Activated CD4-positive, alpha-beta T cell treated with anti-CD3 and anti-CD28 coated beads for 36 hours (primary cell): ENCODE results near the gene ROS1. TPM values are rescaled to one million over a fixed set of nuclear protein-coding genes. Genes with fewer than 3 reads are reported as not detected.

Source experiments
- ATAC-seq: fragments of 200-7000 bp; cut with Tn5 transposase; one replicate; pipeline ENCODE4 v1.10.0; 2021; ENCODE audit warnings: mild to moderate bottlenecking, moderate library complexity
- CTCF ChIA-PET: fragments of 350-600 bp; sonication (Branson Sonifier 250); formaldehyde crosslinking; loops from one replicate; lab custom pipeline; 2021; ENCODE audit warnings: antibody characterized with exemption; lab: Charles Lee
- POLR2A ChIA-PET: fragments of 350-600 bp; sonication (Branson Sonifier 250); formaldehyde crosslinking; loops from one replicate; lab custom pipeline; 2021; ENCODE audit warnings: antibody characterized with exemption, inconsistent platforms; lab: Charles Lee
- DNase-seq: peaks from one replicate; pipeline ENCODE4 v3.0.0-alpha.2; 2020
- H3K27ac Mint-ChIP-seq: one replicate; pipeline ENCODE4 v1.8.0; 2021; ENCODE audit warnings: mixed read lengths
- H3K27me3 Mint-ChIP-seq: one replicate; pipeline ENCODE4 v1.8.0; 2021; ENCODE audit warnings: mixed read lengths
- H3K36me3 Mint-ChIP-seq: one replicate; pipeline ENCODE4 v1.8.0; 2021; ENCODE audit warnings: low read depth, mixed read lengths
- H3K4me1 Mint-ChIP-seq: one replicate; pipeline ENCODE4 v1.8.0; 2021; ENCODE audit warnings: mixed read lengths
- H3K4me3 Mint-ChIP-seq: one replicate; pipeline ENCODE4 v1.8.0; 2021; ENCODE audit warnings: mild to moderate bottlenecking, moderate library complexity, mixed read lengths
- H3K9me3 Mint-ChIP-seq: one replicate; pipeline ENCODE4 v1.8.0; 2021; ENCODE audit warnings: low read depth, mixed read lengths
- intact Hi-C, 2 experiments: fragments of 100-400 bp; cut with DNase I in 1 of 2; cut with micrococcal nuclease in 1 of 2; formaldehyde crosslinking; loops; one replicate each; pipeline versions ENCODE4 v1.14.2 to v1.15.1; 2022 to 2024; cut with DNase I, micrococcal nuclease
- total RNA-seq, 2 experiments: library from RNA; stranded (reverse); gene quantifications; one replicate each; pipeline ENCODE4 v1.2.3, GENCODE V29; 2021

The ROS1 gene
- total RNA-seq, 2 experiments from 2014 or later: not detected

- no peaks in the 10 kb centered on the region for H3K36me3 Mint-ChIP-seq
- ATAC-seq (no peak), DNase-seq (no peak)
- CTCF ChIA-PET: interaction anchor here (1.5 kb wide), 1 partner anchor 10 kb away, joined by 6 read pairs; no protein-coding TSS in a partner anchor
- H3K4me1 Mint-ChIP-seq: no peaks in the 10 kb centered on the region
- intact Hi-C loops: loop anchor here in 1 of 2 experiments (5.0 kb wide), 1 partner anchor 157 kb away; no protein-coding TSS in a partner anchor
- POLR2A ChIA-PET: no interaction called here
- no peak overlapping the region for H3K4me3 Mint-ChIP-seq
- H3K27me3 Mint-ChIP-seq: no peaks in the 10 kb centered on the region
- no peaks in the 10 kb centered on the region for H3K9me3 Mint-ChIP-seq
- H3K27ac Mint-ChIP-seq: no peak overlapping the region
These were observed 25.8 kb downstream of the ROS1 start for GRCh38 chr6:117399924-117400323.

DNA sequence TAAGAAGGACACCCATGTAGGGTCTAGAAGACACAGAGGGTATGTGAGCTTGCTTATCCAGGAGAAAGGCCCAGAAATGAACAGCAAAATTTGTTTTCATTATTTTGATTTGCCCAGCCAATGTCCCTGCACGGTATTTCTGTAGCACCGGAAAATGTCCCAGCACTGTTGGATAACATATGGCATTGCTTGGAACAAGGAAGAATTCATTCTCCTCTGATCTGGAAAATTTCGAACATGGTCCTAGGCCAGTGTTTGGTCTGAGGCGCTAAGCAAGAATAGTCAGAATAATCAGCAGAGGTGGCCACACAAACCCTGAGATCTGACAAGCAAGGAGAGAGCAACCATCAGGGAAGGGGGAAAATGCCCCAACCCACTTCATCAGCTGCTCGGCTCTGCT, 26.6 kb downstream of the ROS1 start:
- ATAC-seq (no peak), DNase-seq (no peak)
- Mint-ChIP-seq H3K4me3 (no peak overlapping the region), H3K4me1 (no peaks in the 10 kb centered on the region), H3K27me3 (no peaks in the 10 kb centered on the region), H3K9me3 (no peaks in the 10 kb centered on the region), H3K27ac (no peak overlapping the region), H3K36me3 (no peaks in the 10 kb centered on the region)
- CTCF ChIA-PET: interaction anchor here (0.8 to 1.5 kb wide), 2 partner anchors 11 to 50 kb away, joined by 3 to 6 read pairs; no protein-coding TSS in a partner anchor
- intact Hi-C loops: no loop called here
- POLR2A ChIA-PET: no interaction called here

DNA sequence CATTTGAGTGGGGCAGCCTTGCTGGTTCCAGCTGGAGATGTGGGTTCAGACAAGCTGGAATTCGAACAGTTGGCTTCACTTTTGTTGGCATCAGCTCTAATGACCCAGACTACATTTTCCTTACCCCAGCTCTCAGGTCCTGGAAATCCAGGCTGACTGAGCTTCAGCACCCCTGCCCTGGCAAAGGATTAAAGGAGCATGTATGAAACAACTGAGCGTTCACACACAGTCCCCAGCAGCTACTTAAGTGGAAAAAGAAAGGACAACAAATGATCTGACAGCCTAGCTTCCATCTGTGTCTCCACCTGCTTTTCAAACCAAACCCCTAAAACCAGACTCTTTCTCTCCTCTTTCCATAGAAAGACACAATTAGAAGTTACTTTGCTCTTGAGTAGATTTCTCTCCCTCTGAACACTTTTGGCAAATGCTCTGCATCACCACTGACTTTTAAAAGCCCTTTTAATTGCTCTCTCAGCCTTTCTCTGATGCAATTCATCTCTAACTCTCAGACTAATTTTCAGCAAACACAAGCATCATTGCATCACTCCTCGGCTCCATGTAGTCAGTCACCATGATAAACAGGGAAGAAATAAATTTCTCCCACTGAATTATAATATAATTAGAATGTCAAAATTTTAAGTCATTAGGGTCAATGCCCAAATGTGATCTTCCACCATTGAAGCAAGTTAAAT, 28.1 kb downstream of the ROS1 start:
- DNase-seq: no peak
- peaks cover under 1% of the 10 kb centered on the region for H3K27me3 Mint-ChIP-seq
- H3K4me1 Mint-ChIP-seq: no peaks in the 10 kb centered on the region
- intact Hi-C loops: no loop called here
- H3K36me3 Mint-ChIP-seq: no peaks in the 10 kb centered on the region
- no peaks in the 10 kb centered on the region for H3K9me3 Mint-ChIP-seq
- H3K27ac Mint-ChIP-seq: no peak overlapping the region
- ChIA-PET POLR2A (no interaction called here), CTCF (no interaction called here)
- no peak for ATAC-seq
- no peak overlapping the region for H3K4me3 Mint-ChIP-seq

DNA sequence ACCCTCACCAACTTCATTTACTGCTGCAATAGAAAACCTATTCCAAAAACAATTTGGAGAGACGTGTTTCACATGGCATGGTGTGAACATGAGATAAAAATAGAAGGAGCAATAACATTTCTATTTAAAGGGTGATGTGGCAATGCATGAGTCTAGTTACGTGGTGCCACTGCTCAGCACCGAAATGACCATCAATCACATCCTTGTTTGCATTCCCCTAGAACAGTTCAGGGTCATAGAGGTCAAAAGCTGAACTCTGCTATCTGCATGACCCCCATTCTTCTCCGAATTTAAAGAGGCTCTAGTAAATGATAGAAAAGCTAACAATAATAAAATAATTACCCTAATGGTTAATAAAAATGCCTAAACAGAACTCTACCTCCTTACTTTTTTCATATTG, 29.5 kb downstream of the ROS1 start:
- DNase-seq (no peak), ATAC-seq (no peak)
- Mint-ChIP-seq H3K4me3 (no peak overlapping the region), H3K27me3 (peaks cover 2% of the 10 kb centered on the region), H3K9me3 (no peaks in the 10 kb centered on the region), H3K4me1 (no peaks in the 10 kb centered on the region), H3K27ac (no peak overlapping the region), H3K36me3 (no peaks in the 10 kb centered on the region)
- ChIA-PET POLR2A (no interaction called here), CTCF (no interaction called here)
- intact Hi-C loops: no loop called here

- no peaks in the 10 kb centered on the region for H3K9me3 Mint-ChIP-seq
- POLR2A ChIA-PET: no interaction called here
- intact Hi-C loops: no loop called here
- ATAC-seq: no peak
- H3K4me1 Mint-ChIP-seq: no peaks in the 10 kb centered on the region
- DNase-seq: no peak
- H3K27me3 Mint-ChIP-seq: peaks cover 2% of the 10 kb centered on the region
- no peaks in the 10 kb centered on the region for H3K36me3 Mint-ChIP-seq
- CTCF ChIA-PET: no interaction called here
- no peak overlapping the region for H3K4me3 Mint-ChIP-seq
- H3K27ac Mint-ChIP-seq: no peak overlapping the region
These were observed 30.6 kb downstream of the ROS1 start for GRCh38 chr6:117395164-117395563.

DNA sequence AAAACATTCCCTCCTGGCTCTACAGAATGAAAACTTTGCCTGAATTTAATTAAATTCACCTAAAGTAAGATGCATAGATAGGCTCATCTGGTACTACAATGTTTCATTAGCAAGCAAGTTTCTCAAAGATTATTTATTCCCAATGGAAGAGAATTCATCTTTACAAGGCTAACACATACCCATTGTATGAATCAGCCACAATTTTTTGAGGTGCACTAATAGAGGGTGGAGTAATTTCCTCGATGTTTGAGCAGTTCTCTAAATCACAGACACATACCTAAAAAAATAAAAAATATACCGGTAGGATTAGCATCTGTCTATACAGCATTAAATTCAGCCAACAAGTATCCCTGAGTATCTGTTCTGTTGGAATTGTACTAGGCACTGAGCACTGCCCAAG, 32.7 kb downstream of the ROS1 start:
- CTCF ChIA-PET: no interaction called here
- Mint-ChIP-seq H3K27me3 (peaks cover 2% of the 10 kb centered on the region), H3K9me3 (no peaks in the 10 kb centered on the region), H3K27ac (no peak overlapping the region), H3K4me3 (no peak overlapping the region), H3K36me3 (no peaks in the 10 kb centered on the region), H3K4me1 (no peaks in the 10 kb centered on the region)
- no peak for ATAC-seq
- POLR2A ChIA-PET: no interaction called here
- DNase-seq: no peak
- intact Hi-C loops: no loop called here

GRCh38 chr6:117391874-117392583, 33.7 kb downstream of the ROS1 start:
- intact Hi-C loops: no loop called here
- no peaks in the 10 kb centered on the region for H3K9me3 Mint-ChIP-seq
- DNase-seq: no peak
- H3K27ac Mint-ChIP-seq: no peak overlapping the region
- peaks cover 2% of the 10 kb centered on the region for H3K27me3 Mint-ChIP-seq
- H3K4me3 Mint-ChIP-seq: no peak overlapping the region
- POLR2A ChIA-PET: no interaction called here
- H3K4me1 Mint-ChIP-seq: no peaks in the 10 kb centered on the region
- H3K36me3 Mint-ChIP-seq: no peaks in the 10 kb centered on the region
- CTCF ChIA-PET: interaction anchor here (0.6 kb wide), 1 partner anchor 9 kb away, joined by 3 read pairs; no protein-coding TSS in a partner anchor
- ATAC-seq: no peak

GRCh38 chr6:117389227-117390057, 36.3 kb downstream of the ROS1 start:
- ChIA-PET CTCF (interaction anchor here (0.6 to 0.7 kb wide), 2 partner anchors 167 to 730 kb away, joined by 3 read pairs; no protein-coding TSS in a partner anchor), POLR2A (no interaction called here)
- H3K9me3 Mint-ChIP-seq: no peaks in the 10 kb centered on the region

DNA sequence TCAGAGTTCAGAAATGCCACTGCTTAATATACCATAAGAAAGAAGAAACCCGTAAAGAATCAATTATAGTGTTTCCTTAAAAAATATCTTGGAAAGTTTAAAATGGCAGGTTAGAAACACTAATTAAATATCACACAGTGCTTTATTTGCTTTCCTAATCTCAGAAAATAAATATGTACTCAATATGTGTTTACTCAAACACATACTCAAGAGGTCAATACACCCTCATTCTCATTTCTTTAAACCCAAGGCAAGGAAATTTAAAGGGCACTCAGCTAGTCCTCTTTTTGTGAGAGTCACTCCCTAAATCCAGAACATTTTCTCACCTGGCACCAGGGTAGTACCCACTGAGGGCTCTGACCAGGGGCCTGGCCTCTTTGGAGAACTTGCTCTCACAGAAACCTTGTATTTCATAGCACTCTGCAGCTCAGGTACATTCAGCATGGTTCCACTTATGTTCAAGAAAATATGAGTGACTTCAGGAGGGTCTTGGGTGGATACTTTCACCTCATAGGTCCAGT, 38.2 kb downstream of the ROS1 start:
- Mint-ChIP-seq H3K27me3 (peaks cover 2% of the 10 kb centered on the region), H3K4me3 (no peak overlapping the region), H3K4me1 (no peaks in the 10 kb centered on the region), H3K36me3 (no peaks in the 10 kb centered on the region), H3K9me3 (no peaks in the 10 kb centered on the region), H3K27ac (no peak overlapping the region)
- CTCF ChIA-PET: no interaction called here
- POLR2A ChIA-PET: no interaction called here
- intact Hi-C loops: no loop called here
- DNase-seq: no peak
- ATAC-seq: no peak

More at GRCh38 chr6:117389227-117390057, 36.3 kb downstream of the ROS1 start:
- DNase-seq: no peak
- intact Hi-C loops: no loop called here
- Mint-ChIP-seq H3K4me3 (no peak overlapping the region), H3K27ac (no peak overlapping the region), H3K4me1 (no peaks in the 10 kb centered on the region), H3K27me3 (peaks cover 2% of the 10 kb centered on the region), H3K36me3 (no peaks in the 10 kb centered on the region)
- ATAC-seq: no peak

GRCh38 chr6:117384659-117385058, 41.1 kb downstream of the ROS1 start:
- Mint-ChIP-seq H3K27ac (no peak overlapping the region), H3K4me1 (no peaks in the 10 kb centered on the region), H3K4me3 (no peak overlapping the region), H3K9me3 (no peaks in the 10 kb centered on the region), H3K27me3 (peaks cover 2% of the 10 kb centered on the region), H3K36me3 (no peaks in the 10 kb centered on the region)
- intact Hi-C loops: no loop called here
- POLR2A ChIA-PET: no interaction called here
- no peak for DNase-seq
- CTCF ChIA-PET: no interaction called here
- ATAC-seq: no peak

GRCh38 chr6:117381749-117382148, 44.0 kb downstream of the ROS1 start:
- ATAC-seq: no peak
- intact Hi-C loops: no loop called here
- peaks cover 2% of the 10 kb centered on the region for H3K27me3 Mint-ChIP-seq
- no peaks in the 10 kb centered on the region for H3K4me1 Mint-ChIP-seq
- H3K27ac Mint-ChIP-seq: no peak overlapping the region
- no peak for DNase-seq
- no peaks in the 10 kb centered on the region for H3K36me3 Mint-ChIP-seq
- no peaks in the 10 kb centered on the region for H3K9me3 Mint-ChIP-seq
- POLR2A ChIA-PET: no interaction called here
- CTCF ChIA-PET: no interaction called here
- H3K4me3 Mint-ChIP-seq: no peak overlapping the region
